Lower leg skin (tissue), 4 donors: ENCODE results near the gene TTC7B. TPM values are rescaled to one million over a fixed set of nuclear protein-coding genes. Genes with fewer than 3 reads are reported as not detected.

Experiments used
- DNase-seq, 2 donors: peaks; one replicate each; pipeline ENCODE4 v3.0.0-alpha.2; 2019; ENCODE audit warnings: low spot score in 2 of 2
- H3K4me3 ChIP-seq: fragments of 200-600 bp; sonication (generic); 2 replicates; pipeline ENCODE4 v1.5.1; 2017; ENCODE audit warnings: mild to moderate bottlenecking, low read depth; ENCODE audit not compliant: poor library complexity, severe bottlenecking
- POLR2A ChIP-seq, 2 donors: fragments of 450-650 bp; IDR thresholded peaks; one replicate each; pipeline ENCODE4 v1.6.1; 2016 to 2017; ENCODE audit warnings: antibody characterized with exemption in 2 of 2, mild to moderate bottlenecking in 1 of 2, moderate library complexity in 1 of 2
- WGBS, 2 donors: methylation state at CpG; one replicate each; pipeline ENCODE4 v1.1.5; 2018; 5-methylcytosine and 5-hydroxymethylcytosine counted together
- intact Hi-C: fragments of 100-400 bp; cut with DNase I; formaldehyde crosslinking; loops from one replicate; pipeline ENCODE4 v1.15.0; 2023; ENCODE audit warnings: low total_unique reads
- total RNA-seq, 4 donors: library from RNA; depleted of rRNA; stranded (reverse); fragments of >200 nt; gene quantifications; one replicate each; pipeline ENCODE4 v1.1.0, GENCODE V29; 2016
- TF ChIP-seq, protein P1 (sequence below), 3 donors: fragments of 450-650 bp; IDR thresholded peaks; one replicate each; pipeline ENCODE4 v1.5.1; 2016; ENCODE audit warnings: antibody characterized with exemption in 3 of 3, mild to moderate bottlenecking in 3 of 3, moderate library complexity in 2 of 3

The TTC7B gene
- total RNA-seq, 4 donors from 2014 or later, result 10.3 to 28.7 (median 20.2) TPM

DNA sequence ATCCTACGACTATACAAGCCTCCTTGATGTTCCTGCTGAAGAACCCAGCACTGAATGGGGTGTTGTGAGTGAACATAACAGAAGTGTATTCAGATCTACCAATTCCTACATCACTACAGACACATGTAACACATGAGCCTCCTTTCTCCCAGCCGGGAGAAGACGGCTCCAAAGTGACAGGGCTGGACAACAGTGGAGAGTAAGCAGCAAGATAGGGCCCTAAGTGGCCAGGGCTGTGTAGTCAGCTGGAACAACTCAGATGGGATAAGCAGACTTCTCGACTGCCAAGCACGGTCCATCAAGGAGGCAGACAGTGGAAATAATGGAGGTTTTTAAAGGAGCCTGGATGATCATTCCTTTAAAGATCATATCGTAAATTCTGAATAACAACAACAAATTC lies 73.5 kb downstream of the TTC7B start:
- no peak overlapping the region for H3K4me3 ChIP-seq
- 68 to 70% methylated on average over 6 of the region's 6 CpGs for WGBS, 2 donors
- DNase-seq, result no peak
- intact Hi-C loops, result no loop called here
- TF ChIP-seq, protein P1, sequence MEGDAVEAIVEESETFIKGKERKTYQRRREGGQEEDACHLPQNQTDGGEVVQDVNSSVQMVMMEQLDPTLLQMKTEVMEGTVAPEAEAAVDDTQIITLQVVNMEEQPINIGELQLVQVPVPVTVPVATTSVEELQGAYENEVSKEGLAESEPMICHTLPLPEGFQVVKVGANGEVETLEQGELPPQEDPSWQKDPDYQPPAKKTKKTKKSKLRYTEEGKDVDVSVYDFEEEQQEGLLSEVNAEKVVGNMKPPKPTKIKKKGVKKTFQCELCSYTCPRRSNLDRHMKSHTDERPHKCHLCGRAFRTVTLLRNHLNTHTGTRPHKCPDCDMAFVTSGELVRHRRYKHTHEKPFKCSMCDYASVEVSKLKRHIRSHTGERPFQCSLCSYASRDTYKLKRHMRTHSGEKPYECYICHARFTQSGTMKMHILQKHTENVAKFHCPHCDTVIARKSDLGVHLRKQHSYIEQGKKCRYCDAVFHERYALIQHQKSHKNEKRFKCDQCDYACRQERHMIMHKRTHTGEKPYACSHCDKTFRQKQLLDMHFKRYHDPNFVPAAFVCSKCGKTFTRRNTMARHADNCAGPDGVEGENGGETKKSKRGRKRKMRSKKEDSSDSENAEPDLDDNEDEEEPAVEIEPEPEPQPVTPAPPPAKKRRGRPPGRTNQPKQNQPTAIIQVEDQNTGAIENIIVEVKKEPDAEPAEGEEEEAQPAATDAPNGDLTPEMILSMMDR (IDR thresholded peaks at IDR 0.05), result no peak
- no peak for TF ChIP-seq POLR2A (IDR thresholded peaks at IDR 0.05)

DNA sequence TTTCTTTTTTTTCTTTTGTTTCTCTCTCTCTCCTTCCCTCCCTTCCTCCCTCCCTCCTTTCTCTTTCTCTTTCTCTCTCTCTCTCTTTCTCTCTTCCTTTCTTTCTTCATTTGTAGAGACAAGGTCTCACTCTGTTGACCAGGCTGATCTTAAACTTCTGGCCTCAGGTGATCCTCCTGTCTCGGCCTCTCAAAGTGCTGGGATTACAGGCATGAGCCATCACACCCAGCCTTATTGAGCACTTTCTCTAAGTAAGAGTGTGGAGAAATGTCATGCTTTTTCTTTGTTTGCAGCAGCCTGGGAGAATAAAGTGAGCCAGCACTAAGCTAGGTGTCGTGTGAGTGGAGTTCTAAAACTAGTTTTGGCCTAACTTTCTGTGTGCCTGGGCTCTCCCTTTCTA lies 74.0 kb downstream of the TTC7B start:
- 92 to 97% methylated on average over 2 of the region's 2 CpGs for WGBS, 2 donors
- DNase-seq, result no peak
- intact Hi-C loops, result no loop called here
- TF ChIP-seq, protein P1 (IDR thresholded peaks at IDR 0.05), result no peak
- no peak for TF ChIP-seq POLR2A (IDR thresholded peaks at IDR 0.05)
- H3K4me3 ChIP-seq, result no peak overlapping the region

DNA sequence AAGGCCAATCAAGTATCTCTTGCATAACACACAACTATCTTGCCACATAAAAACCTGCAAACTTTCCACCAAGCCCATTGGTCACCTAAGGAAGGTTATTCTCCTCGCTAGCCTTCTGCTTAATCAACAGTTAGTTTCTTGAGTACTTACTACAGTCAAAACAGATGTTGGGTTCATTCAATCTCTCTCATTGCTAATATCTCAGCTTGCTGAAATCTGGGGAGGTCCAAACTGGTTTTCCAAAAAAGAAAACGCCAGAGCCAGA lies 74.6 kb downstream of the TTC7B start:
- 86 to 91% methylated on average over 2 of the region's 2 CpGs for WGBS, 2 donors
- TF ChIP-seq, protein P1 (IDR thresholded peaks at IDR 0.05), result no peak
- no peak for TF ChIP-seq POLR2A (IDR thresholded peaks at IDR 0.05)
- intact Hi-C loops, result no loop called here
- no peak for DNase-seq
- H3K4me3 ChIP-seq, result no peak overlapping the region

DNA sequence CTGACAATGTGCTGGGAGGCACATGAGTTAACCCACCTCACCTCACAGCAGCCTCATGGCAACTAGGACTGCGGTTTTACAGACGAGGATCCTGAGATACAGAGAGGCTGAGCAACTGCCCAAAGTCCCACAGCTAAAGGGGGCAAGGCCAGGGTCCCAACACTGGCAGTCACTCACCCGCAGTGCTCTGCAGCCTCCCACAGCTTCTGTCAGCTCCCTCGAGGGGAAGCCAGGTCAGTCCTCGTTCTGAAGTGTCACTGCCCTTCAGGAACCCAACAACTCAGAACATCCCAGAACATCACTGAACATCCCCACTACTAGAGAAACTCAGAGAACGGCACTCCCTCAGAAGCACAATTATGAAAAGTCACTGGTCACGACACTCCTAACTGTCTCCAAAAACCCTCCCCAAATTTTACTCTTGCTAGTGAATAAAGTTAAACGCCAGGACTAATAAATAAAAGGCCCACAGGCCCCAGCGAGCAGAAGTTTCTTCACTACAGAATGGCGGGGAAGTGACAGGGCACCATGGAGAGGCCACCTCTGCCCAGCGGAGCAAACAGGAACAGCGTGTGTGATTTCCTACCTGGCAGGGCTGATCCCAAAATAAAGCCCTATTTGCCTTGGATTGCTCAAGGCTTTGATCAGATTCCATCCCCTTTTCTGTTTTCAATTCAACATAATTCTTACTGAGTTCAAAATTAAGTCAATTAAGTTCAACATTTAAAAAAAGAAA lies 75.1 kb downstream of the TTC7B start:
- no peak overlapping the region for H3K4me3 ChIP-seq
- TF ChIP-seq, protein P1 (IDR thresholded peaks at IDR 0.05), result no peak
- no peak for TF ChIP-seq POLR2A (IDR thresholded peaks at IDR 0.05)
- 88 to 92% methylated on average over 12 of the region's 12 CpGs for WGBS, 2 donors
- no peak for DNase-seq
- intact Hi-C loops, result no loop called here

DNA sequence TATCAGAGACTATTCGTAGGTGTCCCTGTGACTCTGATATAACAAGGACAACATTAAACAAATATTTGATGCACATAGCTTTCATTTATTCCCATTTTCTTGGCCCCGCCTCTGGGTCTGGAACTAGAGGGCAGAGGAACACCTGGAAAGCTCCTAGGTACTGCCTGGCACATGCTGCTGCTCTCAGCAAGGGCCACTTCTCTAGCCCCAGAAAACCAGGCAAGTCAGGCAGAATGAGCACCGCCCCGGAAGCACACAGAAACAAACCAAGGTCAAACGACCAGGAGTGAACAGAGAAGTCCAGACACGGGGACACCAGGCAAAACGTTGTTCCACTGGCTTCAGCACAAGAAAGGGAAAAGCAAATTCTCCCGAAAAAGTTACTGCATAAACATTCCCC lies 76.1 kb downstream of the TTC7B start:
- WGBS, 2 donors, result 85 to 89% methylated on average over 8 of the region's 8 CpGs
- intact Hi-C loops, result no loop called here
- no peak for DNase-seq

More for the DNA sequence above, 76.1 kb downstream of the TTC7B start:
- H3K4me3 ChIP-seq, result no peak overlapping the region
- TF ChIP-seq, protein P1 (IDR thresholded peaks at IDR 0.05), result no peak
- TF ChIP-seq POLR2A (IDR thresholded peaks at IDR 0.05), result no peak
